ENCODE data around the gene SLC25A13.

The SLC25A13 gene

GRCh38 chr7:96074871-96075270 is 247.0 kb downstream of the SLC25A13 start:
- DNase-seq (ENCODE audit: low read depth): no peak
- no peak for TF ChIP-seq CTCF (conservative IDR thresholded peaks at IDR 0.05; ENCODE audit: control insufficient read depth, insufficient read depth, low read depth, low read length)
- no peak overlapping the region for H3K4me3 ChIP-seq (ENCODE audit: control insufficient read depth, low read depth, low read length)

Data from fibroblast of mammary gland (primary cell).